ENCODE results near the gene MEF2C. TPM values are rescaled to one million over a fixed set of nuclear protein-coding genes. Genes with fewer than 3 reads are reported as not detected.
"Not testable (repeated sequence)": the region's sequence is repeated elsewhere in the genome, so short reads cannot be mapped to it uniquely, and the experiment has no call there.

MEF2C gene
- total and polyA plus RNA-seq, 2 experiments from 2014 or later = 0.97 to 1.6 TPM

DNA sequence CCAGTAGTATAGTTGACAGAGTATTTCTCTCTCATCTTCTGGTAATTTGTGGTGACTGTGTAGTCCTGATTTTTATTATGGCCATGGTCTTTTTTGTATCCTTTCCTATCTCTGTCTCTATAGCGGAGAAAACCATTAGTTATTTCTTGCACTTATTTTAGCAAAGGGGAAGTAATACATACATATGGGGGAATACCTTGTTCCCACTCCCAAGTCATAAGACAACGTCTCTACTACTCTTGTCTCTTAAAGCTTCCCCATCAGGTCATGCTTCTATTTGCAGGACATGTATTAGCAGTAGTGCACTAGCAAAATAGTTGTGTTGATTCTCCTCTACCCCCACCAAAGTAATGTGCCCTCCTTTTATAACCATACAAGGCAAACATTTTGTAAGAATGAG, 29.8 kb upstream of the MEF2C start:
- not testable (repeated sequence) for H4K20me1 ChIP-seq (replicated peaks; ENCODE audit: insufficient read depth); H3K27me3 Mint-ChIP-seq (ENCODE audit: insufficient read depth, low read depth, poor library complexity); H3K79me2 ChIP-seq (replicated peaks; ENCODE audit: insufficient read depth); H3K4me1 Mint-ChIP-seq; ATAC-seq; H3K4me3 ChIP-seq; H3K9me2 ChIP-seq (ENCODE audit: insufficient read depth); H3K9me3 Mint-ChIP-seq; H3K27ac ChIP-seq (ENCODE audit: low read depth); H3K4me3 Mint-ChIP-seq; H2AFZ ChIP-seq; H3K27ac Mint-ChIP-seq; DNase-seq (ENCODE audit: low spot score); H3K4me1 ChIP-seq (ENCODE audit: insufficient read depth); H3K36me3 Mint-ChIP-seq (ENCODE audit: low read depth); H3F3A ChIP-seq (replicated peaks; ENCODE audit: low read depth); H3K4me2 ChIP-seq; H3K36me3 ChIP-seq (ENCODE audit: insufficient read depth); H3K27me3 ChIP-seq (ENCODE audit: insufficient read depth)

DNA sequence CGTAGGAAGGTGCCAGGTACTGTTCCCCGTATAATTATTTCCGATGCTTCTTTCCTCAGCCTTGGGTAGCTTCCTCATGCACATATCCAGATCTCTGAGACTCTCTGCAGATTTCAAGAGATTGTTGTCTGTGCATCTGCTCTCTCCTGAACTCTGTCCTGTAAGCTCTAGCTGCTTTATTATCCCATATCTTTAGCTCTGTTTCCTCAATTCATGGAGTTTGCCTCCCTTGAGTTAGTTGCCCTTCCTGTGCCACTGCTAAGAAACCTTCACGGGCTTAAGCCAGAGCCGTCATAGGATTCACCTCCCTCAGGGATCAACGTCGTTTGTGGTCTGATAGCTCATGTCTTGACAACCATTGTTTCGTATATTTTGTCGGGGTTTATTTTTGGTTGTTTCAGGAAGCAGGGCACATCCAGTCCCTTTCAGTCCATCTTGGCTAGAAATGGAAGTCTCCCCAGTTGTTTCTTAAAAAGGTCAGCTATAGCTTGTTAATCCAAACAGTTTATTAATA, 28.1 kb upstream of the MEF2C start:
- not testable (repeated sequence) for H3K27ac Mint-ChIP-seq

DNA sequence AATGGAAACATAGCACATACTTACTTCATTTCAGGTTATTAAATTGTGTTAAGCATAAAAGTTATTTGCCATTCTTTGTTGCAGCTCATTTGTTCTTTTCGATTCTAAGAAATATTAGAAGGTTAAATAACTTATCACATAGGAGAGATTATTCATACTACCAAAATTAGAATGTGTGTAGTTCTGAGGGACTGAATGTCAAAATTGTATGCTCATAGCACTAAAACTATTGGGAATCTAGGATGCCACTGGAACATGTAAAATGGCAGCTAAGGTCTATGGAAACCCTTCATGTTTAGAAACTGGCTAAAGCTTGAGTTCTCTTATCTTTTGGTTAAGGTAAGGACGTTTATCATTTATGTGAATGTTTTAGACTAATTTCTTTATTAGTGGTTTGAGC, 21.5 kb upstream of the MEF2C start:
- not testable (repeated sequence) for H3K27ac Mint-ChIP-seq; H3K27me3 Mint-ChIP-seq (ENCODE audit: insufficient read depth, low read depth, poor library complexity); H3K36me3 Mint-ChIP-seq (ENCODE audit: low read depth)

More for the DNA sequence above, 28.1 kb upstream of the MEF2C start:
- not testable (repeated sequence) for H3K4me3 ChIP-seq; DNase-seq (ENCODE audit: low spot score); H3K27ac ChIP-seq (ENCODE audit: low read depth); ATAC-seq; H3K9me2 ChIP-seq (ENCODE audit: insufficient read depth); H4K20me1 ChIP-seq (replicated peaks; ENCODE audit: insufficient read depth); H3K79me2 ChIP-seq (replicated peaks; ENCODE audit: insufficient read depth); H3K4me1 Mint-ChIP-seq; H3K36me3 Mint-ChIP-seq (ENCODE audit: low read depth); H3K4me3 Mint-ChIP-seq; H3K27me3 Mint-ChIP-seq (ENCODE audit: insufficient read depth, low read depth, poor library complexity); H3K9me3 Mint-ChIP-seq; H3K27me3 ChIP-seq (ENCODE audit: insufficient read depth); H3F3A ChIP-seq (replicated peaks; ENCODE audit: low read depth); H3K36me3 ChIP-seq (ENCODE audit: insufficient read depth); H2AFZ ChIP-seq; H3K4me1 ChIP-seq (ENCODE audit: insufficient read depth); H3K4me2 ChIP-seq

DNA sequence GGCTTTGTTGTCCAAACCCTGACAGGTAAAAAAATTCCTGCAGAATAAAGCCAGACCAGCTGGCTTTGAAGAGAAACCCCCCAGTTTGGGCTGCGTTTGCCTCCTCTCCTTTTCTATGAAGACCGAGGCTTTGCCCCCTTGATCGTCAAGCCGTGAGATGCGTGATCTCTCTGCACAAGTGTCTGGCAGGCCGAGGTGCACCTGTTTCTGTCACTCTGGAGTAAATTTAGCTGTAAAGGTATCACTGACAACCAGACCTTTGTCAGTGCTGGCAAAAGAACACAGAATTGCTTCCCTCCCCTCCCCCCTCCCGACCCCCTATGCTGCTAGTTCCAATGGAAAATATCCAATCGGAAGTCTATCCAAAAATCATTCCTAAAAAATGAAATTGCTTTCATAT, 21.0 kb upstream of the MEF2C start:
- not testable (repeated sequence) for H3K79me2 ChIP-seq (replicated peaks; ENCODE audit: insufficient read depth); H3K36me3 Mint-ChIP-seq (ENCODE audit: low read depth); H3K36me3 ChIP-seq (ENCODE audit: insufficient read depth); H3K4me3 Mint-ChIP-seq; H2AFZ ChIP-seq; H3K27ac ChIP-seq (ENCODE audit: low read depth); DNase-seq (ENCODE audit: low spot score); H3K4me1 ChIP-seq (ENCODE audit: insufficient read depth); H3K4me3 ChIP-seq; ATAC-seq; H3K9me3 Mint-ChIP-seq; H3F3A ChIP-seq (replicated peaks; ENCODE audit: low read depth); H3K27me3 Mint-ChIP-seq (ENCODE audit: insufficient read depth, low read depth, poor library complexity); H3K27me3 ChIP-seq (ENCODE audit: insufficient read depth); H4K20me1 ChIP-seq (replicated peaks; ENCODE audit: insufficient read depth); H3K4me2 ChIP-seq; H3K9me2 ChIP-seq (ENCODE audit: insufficient read depth); H3K27ac Mint-ChIP-seq
- H3K4me1 Mint-ChIP-seq = peaks cover 11% of the 10 kb centered on the region; the same call in 2 of the 3 replicates

More for the DNA sequence above, 21.5 kb upstream of the MEF2C start:
- not testable (repeated sequence) for H3K4me1 ChIP-seq (ENCODE audit: insufficient read depth); H3K79me2 ChIP-seq (replicated peaks; ENCODE audit: insufficient read depth); H3K4me3 ChIP-seq; H4K20me1 ChIP-seq (replicated peaks; ENCODE audit: insufficient read depth); H3K36me3 ChIP-seq (ENCODE audit: insufficient read depth); H3K4me1 Mint-ChIP-seq; H3F3A ChIP-seq (replicated peaks; ENCODE audit: low read depth); H3K27me3 ChIP-seq (ENCODE audit: insufficient read depth); H2AFZ ChIP-seq; H3K4me3 Mint-ChIP-seq; ATAC-seq; H3K4me2 ChIP-seq; H3K9me3 Mint-ChIP-seq; H3K27ac ChIP-seq (ENCODE audit: low read depth); H3K9me2 ChIP-seq (ENCODE audit: insufficient read depth); DNase-seq (ENCODE audit: low spot score)

DNA sequence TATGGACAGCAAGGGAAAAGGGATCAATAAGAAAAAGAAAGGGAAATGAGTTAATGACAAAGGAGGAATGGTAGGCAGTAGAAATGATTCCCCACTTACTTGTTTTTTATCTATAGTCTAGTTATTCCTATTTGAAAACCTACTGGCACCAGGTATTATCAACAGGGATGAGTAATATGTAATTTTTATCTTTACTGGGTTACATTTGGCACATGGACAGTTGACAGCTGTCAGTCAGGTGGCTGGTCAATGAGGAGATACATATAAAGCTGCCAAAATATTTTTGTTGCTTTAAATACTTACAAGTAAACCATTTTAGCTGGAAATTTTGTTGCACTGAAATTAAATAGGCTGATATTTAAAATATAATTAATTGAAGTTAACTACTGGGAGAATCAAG, 18.1 kb upstream of the MEF2C start:
- not testable (repeated sequence) for H3K4me2 ChIP-seq; H3K27me3 Mint-ChIP-seq (ENCODE audit: insufficient read depth, low read depth, poor library complexity); H3K4me3 Mint-ChIP-seq; H3F3A ChIP-seq (replicated peaks; ENCODE audit: low read depth); H3K9me3 Mint-ChIP-seq; H4K20me1 ChIP-seq (replicated peaks; ENCODE audit: insufficient read depth); H2AFZ ChIP-seq; H3K4me3 ChIP-seq; H3K36me3 ChIP-seq (ENCODE audit: insufficient read depth); H3K27me3 ChIP-seq (ENCODE audit: insufficient read depth); H3K79me2 ChIP-seq (replicated peaks; ENCODE audit: insufficient read depth); H3K36me3 Mint-ChIP-seq (ENCODE audit: low read depth); ATAC-seq; DNase-seq (ENCODE audit: low spot score); H3K27ac ChIP-seq (ENCODE audit: low read depth); H3K27ac Mint-ChIP-seq; H3K9me2 ChIP-seq (ENCODE audit: insufficient read depth)
- H3K4me1 ChIP-seq (ENCODE audit: insufficient read depth) = peaks cover 26% of the 10 kb centered on the region
- H3K4me1 Mint-ChIP-seq = peaks cover 33% of the 10 kb centered on the region
